Astrocyte (in vitro differentiated cells and primary cell): ENCODE measurements around the gene KCNK5. TPM values are rescaled to one million over a fixed set of nuclear protein-coding genes. Genes with fewer than 3 reads are reported as not detected.

Experiments used
- DNase-seq: peaks from one replicate; pipeline ENCODE4 v3.0.0-alpha.2; 2010; ENCODE audit warnings: low read depth
- FAIRE-seq: peaks from 2 replicates; lab custom pipeline; 2011; peaks lifted over from hg19 to GRCh38; lab: Jason Lieb, UNC
- H2AFZ ChIP-seq: 2 replicates; pipeline ENCODE4 v1.6.0; 2012; ENCODE audit warnings: low read depth, low read length, inconsistent platforms
- H3K27ac ChIP-seq: 2 replicates; pipeline ENCODE4 v1.5.1; 2011; ENCODE audit warnings: low read depth, low read length, inconsistent platforms
- H3K27me3 ChIP-seq: 2 replicates; pipeline ENCODE4 v1.6.0; 2011; ENCODE audit warnings: low read length, inconsistent platforms; ENCODE audit not compliant: insufficient read depth
- H3K36me3 ChIP-seq: 2 replicates; pipeline ENCODE4 v1.5.1; 2011; ENCODE audit warnings: low read length, inconsistent platforms; ENCODE audit not compliant: insufficient read depth
- H3K4me1 ChIP-seq: 2 replicates; pipeline ENCODE4 v1.5.1; 2011; ENCODE audit warnings: low read length, inconsistent platforms; ENCODE audit not compliant: insufficient read depth
- H3K4me2 ChIP-seq: 2 replicates; pipeline ENCODE4 v1.6.0; 2012; ENCODE audit warnings: low read length, inconsistent platforms
- H3K4me3 ChIP-seq: 2 replicates; pipeline ENCODE4 v1.5.1; 2011; ENCODE audit warnings: low read depth, mild to moderate bottlenecking, low read length, inconsistent platforms; ENCODE audit not compliant: insufficient read depth
- H3K79me2 ChIP-seq: 2 replicates; pipeline ENCODE4 v1.6.0; 2012; ENCODE audit warnings: mild to moderate bottlenecking, low read length, inconsistent platforms; ENCODE audit not compliant: insufficient read depth
- H3K9ac ChIP-seq: 2 replicates; pipeline ENCODE4 v1.6.0; 2012; ENCODE audit warnings: mild to moderate bottlenecking, low read length, inconsistent platforms
- H3K9me3 ChIP-seq: 2 replicates; pipeline ENCODE4 v1.5.1; 2012; ENCODE audit warnings: low read depth, mild to moderate bottlenecking, low read length, inconsistent platforms; ENCODE audit not compliant: insufficient read depth
- H4K20me1 ChIP-seq: 2 replicates; pipeline ENCODE4 v1.6.0; 2012; ENCODE audit warnings: low read length, inconsistent platforms; ENCODE audit not compliant: insufficient read depth
- H3K27ac Mint-ChIP-seq: one replicate; pipeline ENCODE4 v1.8.0; 2021; ENCODE audit warnings: mild to moderate bottlenecking, mixed read lengths; ENCODE audit not compliant: unreplicated experiment
- H3K27me3 Mint-ChIP-seq: one replicate; pipeline ENCODE4 v1.8.0; 2021; ENCODE audit warnings: low read depth, mixed read lengths; ENCODE audit not compliant: unreplicated experiment
- H3K36me3 Mint-ChIP-seq: one replicate; pipeline ENCODE4 v1.8.0; 2021; ENCODE audit warnings: low read depth, mixed read lengths; ENCODE audit not compliant: unreplicated experiment
- H3K4me1 Mint-ChIP-seq: one replicate; pipeline ENCODE4 v1.8.0; 2021; ENCODE audit warnings: low read depth, mixed read lengths; ENCODE audit not compliant: unreplicated experiment
- H3K4me3 Mint-ChIP-seq: one replicate; pipeline ENCODE4 v1.8.0; 2021; ENCODE audit warnings: mild to moderate bottlenecking, moderate library complexity, mixed read lengths; ENCODE audit not compliant: unreplicated experiment
- H3K9me3 Mint-ChIP-seq: one replicate; pipeline ENCODE4 v1.8.0; 2021; ENCODE audit warnings: mild to moderate bottlenecking, mixed read lengths; ENCODE audit not compliant: unreplicated experiment
- CTCF ChIP-seq: IDR thresholded peaks from 2 replicates; pipeline ENCODE4 v1.5.1; 2011; ENCODE audit warnings: low read depth, mild to moderate bottlenecking, inconsistent platforms, low read length, moderate library complexity; ENCODE audit not compliant: insufficient read depth
- EZH2 ChIP-seq: IDR thresholded peaks from 2 replicates; pipeline ENCODE4 v1.6.1; 2012; ENCODE audit warnings: mild to moderate bottlenecking, low read length, inconsistent platforms; ENCODE audit not compliant: insufficient read depth
- total RNA-seq: library from RNA; stranded (reverse); gene quantifications from 2 replicates; pipeline ENCODE4 v1.2.1, GENCODE V29; 2021

KCNK5 gene
- total RNA-seq, 1 donor from 2014 or later = 0.14 TPM

GRCh38 chr6:39202166-39202565, 27.1 kb downstream of the KCNK5 start:
- Histone ChIP-seq H3K4me2 (no peak overlapping the region), H3K79me2 (no peaks in the 10 kb centered on the region), H3K9me3 (no peaks in the 10 kb centered on the region), H4K20me1 (no peaks in the 10 kb centered on the region), H3K27ac (no peak overlapping the region), H3K36me3 (no peaks in the 10 kb centered on the region), H3K4me1 (no peaks in the 10 kb centered on the region), H3K9ac (no peak overlapping the region), H3K27me3 (no peaks in the 10 kb centered on the region), H2AFZ (no peak overlapping the region), H3K4me3 (no peak overlapping the region)
- FAIRE-seq (no peak), DNase-seq (no peak)
- H3K27ac Mint-ChIP-seq = no peak overlapping the region
- TF ChIP-seq EZH2 = no peak
- no peak for TF ChIP-seq CTCF
- peaks cover 25% of the 10 kb centered on the region for H3K27me3 Mint-ChIP-seq
- H3K4me1 Mint-ChIP-seq = peaks cover 3% of the 10 kb centered on the region
- H3K36me3 Mint-ChIP-seq = no peaks in the 10 kb centered on the region
- H3K9me3 Mint-ChIP-seq = no peaks in the 10 kb centered on the region
- H3K4me3 Mint-ChIP-seq = no peak overlapping the region

- H3K27me3 Mint-ChIP-seq = peaks cover 29% of the 10 kb centered on the region
- H3K9me3 ChIP-seq = no peaks in the 10 kb centered on the region
- H2AFZ ChIP-seq = no peak overlapping the region
- no peak overlapping the region for H3K9ac ChIP-seq
- H3K27ac ChIP-seq = no peak overlapping the region
- H3K27ac Mint-ChIP-seq = no peak overlapping the region
- H3K4me1 Mint-ChIP-seq = peaks cover 5% of the 10 kb centered on the region
- no peak overlapping the region for H3K4me3 Mint-ChIP-seq
- H3K36me3 Mint-ChIP-seq = no peaks in the 10 kb centered on the region
- no peaks in the 10 kb centered on the region for H3K4me1 ChIP-seq
- H3K4me3 ChIP-seq = no peak overlapping the region
- H3K4me2 ChIP-seq = no peak overlapping the region
- no peak for DNase-seq
- no peaks in the 10 kb centered on the region for H3K36me3 ChIP-seq
- H3K27me3 ChIP-seq = no peaks in the 10 kb centered on the region
- no peak for TF ChIP-seq EZH2
- TF ChIP-seq CTCF = no peak
- no peaks in the 10 kb centered on the region for H3K79me2 ChIP-seq
- H3K9me3 Mint-ChIP-seq = no peaks in the 10 kb centered on the region
- no peak for FAIRE-seq
- H4K20me1 ChIP-seq = no peaks in the 10 kb centered on the region
Observed at GRCh38 chr6:39200498-39201020, 28.7 kb downstream of the KCNK5 start.

GRCh38 chr6:39199976-39200375, 29.3 kb downstream of the KCNK5 start:
- Mint-ChIP-seq H3K27me3 (peaks cover 29% of the 10 kb centered on the region), H3K27ac (no peak overlapping the region), H3K4me3 (no peak overlapping the region), H3K4me1 (peaks cover 5% of the 10 kb centered on the region), H3K9me3 (no peaks in the 10 kb centered on the region), H3K36me3 (no peaks in the 10 kb centered on the region)
- H3K9me3 ChIP-seq = no peaks in the 10 kb centered on the region
- no peak overlapping the region for H2AFZ ChIP-seq
- no peaks in the 10 kb centered on the region for H4K20me1 ChIP-seq
- FAIRE-seq (no peak), DNase-seq (no peak)
- H3K4me1 ChIP-seq = no peaks in the 10 kb centered on the region
- no peaks in the 10 kb centered on the region for H3K27me3 ChIP-seq
- H3K4me3 ChIP-seq = no peak overlapping the region
- no peak for TF ChIP-seq EZH2
- no peak for TF ChIP-seq CTCF
- H3K4me2 ChIP-seq = no peak overlapping the region
- no peak overlapping the region for H3K9ac ChIP-seq
- no peak overlapping the region for H3K27ac ChIP-seq
- no peaks in the 10 kb centered on the region for H3K79me2 ChIP-seq
- no peaks in the 10 kb centered on the region for H3K36me3 ChIP-seq
